Retina (tissue), 1 donor: Measurements from ENCODE around the gene ILDR1.

Experiments
- DNase-seq: peaks from one replicate; pipeline ENCODE4 v3.0.0-alpha.2; 2016

Gene ILDR1

DNA sequence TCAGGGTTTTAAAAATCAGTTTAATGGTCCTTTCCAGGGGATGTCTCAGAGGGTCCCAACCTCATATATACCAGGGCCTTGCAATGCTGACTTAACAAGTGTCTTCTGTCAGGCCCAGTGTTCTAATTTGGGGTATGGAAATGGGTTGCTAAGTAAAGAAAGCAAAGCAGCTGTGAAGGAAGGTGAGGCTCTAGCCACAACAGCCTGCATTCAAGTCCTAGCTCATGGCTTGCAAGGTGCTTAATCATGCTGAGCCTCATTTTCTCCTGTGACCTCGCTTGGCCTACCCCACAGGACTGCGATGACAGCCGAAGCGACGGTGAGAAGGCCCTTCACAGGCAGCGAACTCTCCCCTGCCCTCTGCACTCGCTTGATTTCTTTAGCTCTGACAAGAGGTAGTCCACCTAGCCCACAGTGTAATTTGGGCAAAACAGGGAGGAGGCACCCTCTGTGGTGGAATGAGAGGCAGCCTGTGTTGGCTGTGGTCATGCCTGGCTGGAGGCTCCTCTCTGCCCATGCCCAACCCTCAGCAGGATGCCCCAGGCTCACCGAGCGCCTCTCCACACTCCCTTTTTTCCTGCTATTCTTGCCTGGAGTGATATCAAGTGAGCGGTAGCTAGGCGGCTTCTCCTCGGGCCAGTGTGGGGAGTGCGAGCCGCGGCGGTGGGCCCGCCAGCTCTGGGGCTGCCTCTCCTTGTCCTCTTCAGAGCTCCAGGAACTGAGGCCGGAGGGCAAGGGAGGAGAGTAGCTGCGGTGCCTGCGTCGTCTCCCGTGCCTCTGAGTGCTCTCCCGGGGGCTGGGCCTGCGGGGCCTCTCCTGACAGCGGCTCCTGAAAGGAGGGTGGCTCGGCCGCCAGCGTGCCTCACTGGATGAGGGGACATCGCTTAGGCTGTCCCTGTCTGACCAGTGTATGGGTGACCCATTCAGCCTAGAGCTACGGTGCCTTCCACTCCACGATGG lies 29.2 kb downstream of the ILDR1 start:
- DNase-seq = no peak

DNA sequence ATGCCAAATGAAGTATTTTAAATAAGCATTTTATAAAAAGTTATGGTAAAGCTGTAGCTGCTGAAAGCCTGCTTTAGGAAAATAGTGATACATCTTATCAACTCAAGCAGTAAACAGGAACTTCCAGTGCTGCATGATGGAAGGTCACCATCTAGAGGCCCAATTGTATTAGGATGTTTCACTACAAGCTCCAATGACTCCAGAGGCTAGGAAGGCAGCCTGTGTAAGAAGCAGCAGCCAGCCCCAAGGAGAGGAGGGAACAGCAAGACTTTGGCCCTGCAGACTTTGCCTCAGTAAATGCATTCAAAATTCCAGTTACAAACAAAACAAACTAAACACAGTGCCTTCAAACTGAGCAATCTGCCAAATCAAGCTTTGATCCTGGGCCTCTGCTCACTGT lies 32.1 kb downstream of the ILDR1 start:
- no peak for DNase-seq

DNA sequence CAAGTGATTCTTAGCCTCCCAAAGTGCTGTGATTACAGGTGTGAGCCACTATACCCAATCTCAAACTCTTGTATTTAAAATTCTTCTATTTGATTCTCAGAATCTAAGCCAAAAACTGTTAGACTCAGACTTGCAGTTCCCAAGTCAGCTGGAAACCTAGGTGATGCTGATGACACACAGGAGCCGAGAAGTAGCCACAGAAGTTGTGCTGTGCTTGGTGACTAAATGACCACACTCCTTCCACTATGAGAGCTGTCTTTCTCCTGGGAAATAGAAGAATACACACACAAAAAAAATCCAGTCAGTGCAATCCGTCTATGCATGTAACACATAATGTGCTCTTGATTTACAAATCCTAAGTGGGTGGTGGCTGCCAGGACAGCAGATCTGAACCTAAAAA lies 33.9 kb downstream of the ILDR1 start:
- no peak for DNase-seq

DNA sequence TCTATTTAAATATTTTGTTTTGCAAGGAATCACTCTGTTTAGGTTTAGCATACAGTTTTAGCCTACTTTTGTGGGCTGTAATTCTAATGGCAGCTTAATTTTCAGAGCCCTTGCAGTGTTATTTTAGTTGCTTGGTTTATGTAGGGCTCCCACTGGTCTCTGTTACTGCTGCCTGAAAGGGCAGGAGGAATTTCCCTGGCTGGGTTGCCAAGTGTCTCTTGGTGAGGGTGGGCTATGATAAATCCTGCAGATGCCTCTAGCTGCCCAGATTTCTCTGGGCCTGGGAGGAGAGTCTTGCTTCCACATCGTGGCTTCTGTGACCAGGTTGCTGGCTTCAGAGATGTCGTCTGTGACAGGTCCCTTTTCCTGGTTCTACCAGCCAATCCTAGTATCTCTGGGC lies 36.2 kb downstream of the ILDR1 start:
- DNase-seq = peak; percentile 58

DNA sequence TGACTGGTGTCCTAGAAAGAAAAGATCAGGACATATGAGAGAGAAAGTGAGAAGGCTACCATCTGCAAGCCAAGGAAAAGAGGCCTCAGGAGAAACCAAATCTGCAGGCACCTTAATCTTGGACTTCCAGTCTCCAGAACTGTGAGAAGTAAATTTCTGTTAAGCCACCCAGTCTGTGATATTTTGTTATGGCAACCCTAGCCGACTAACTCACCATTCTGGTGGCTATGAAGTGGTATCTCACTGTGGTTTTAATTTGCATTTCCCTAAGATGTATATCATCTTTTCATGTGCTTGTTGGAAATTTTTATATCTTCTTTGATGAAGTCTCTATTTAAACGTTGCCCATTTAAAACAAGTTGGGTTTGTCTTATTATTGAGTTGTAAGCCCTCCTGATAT lies 40.6 kb downstream of the ILDR1 start:
- DNase-seq = no peak

DNA sequence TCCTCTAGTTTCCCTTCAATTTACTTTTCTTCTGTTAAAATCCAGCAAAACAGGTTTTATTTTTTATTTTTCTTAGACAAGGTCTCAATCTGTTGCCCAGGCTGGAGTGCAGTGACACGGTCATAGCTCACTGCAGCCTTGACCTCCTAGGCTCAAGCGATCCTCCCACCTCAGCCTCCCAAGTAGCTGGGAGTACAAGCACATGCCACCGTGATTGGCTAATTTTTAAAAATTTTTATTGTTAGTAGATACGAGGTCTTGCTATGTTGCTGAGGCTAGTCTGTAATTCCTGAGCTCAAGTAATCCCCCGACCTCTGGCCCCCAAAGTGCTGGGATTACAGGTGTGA lies 41.6 kb downstream of the ILDR1 start:
- DNase-seq = no peak

DNA sequence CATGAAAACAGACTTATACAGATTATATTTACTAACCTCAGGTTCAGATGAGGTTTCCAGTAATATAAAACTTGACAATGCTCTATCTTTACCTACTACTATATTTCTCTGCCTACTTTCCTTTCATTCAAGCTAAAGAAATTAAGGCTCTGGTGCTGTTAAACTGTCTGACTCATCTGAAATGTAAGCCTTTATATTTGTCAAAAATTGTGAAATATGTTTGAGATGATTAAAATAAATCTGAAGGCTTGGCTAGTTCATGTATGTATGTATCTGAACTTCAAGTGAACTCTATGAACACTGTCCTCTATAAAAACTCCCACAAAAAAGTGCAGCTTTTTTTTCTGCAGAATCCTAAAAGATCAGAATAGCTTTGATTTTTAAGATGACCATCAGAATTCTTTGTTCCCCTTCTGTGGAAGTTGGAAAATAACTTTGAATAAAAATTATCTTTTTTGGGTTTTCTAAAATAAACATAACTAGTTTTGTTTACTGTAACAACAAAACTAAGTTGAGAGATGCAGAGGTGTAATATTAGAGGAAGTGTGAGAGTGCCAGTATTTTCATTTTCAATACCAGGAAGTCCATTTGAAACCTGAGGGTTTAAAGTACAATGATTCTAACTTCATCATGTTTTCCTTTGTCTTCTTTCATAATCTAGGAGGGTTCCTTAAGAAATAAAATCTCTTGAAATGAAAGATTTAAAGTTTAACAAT lies 42.2 kb downstream of the ILDR1 start:
- DNase-seq = no peak

DNA sequence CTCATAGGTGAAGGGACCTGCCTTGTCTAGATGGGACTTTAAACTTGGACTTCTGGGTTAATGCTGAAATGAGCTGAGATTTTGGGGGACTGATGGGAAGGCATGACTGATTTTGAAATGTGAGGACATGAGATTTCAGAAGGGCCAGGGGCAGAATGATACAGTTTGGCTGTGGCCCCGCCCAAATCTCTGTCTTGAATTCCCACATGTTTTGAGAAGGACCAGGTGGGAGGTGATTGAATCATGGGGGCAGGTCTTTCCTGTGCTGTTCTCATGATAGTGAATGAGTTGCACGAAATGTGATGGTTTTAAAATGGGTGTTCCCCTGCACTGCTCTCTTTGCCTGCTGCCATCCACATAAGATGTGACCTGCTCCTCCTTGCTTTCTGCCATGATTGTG lies 42.8 kb downstream of the ILDR1 start:
- DNase-seq = no peak

DNA sequence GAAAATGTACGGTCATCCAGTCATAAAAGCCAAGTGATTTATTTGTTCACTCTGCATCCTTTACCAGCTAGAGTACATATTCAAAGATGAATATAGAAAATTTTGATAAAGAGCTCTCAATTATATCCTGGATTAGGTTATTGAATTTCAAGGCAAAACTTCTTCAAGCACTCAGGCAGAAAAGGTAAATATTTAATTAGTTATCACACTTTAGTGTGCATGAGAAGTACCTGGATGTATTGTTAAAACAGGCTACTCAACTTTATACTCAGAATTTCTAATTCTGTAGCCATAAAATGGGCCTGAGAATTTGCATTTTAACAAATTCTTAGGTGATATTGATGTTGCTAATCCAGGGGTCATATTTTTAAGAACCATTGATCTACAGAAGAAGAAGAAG lies 45.3 kb downstream of the ILDR1 start:
- no peak for DNase-seq

DNA sequence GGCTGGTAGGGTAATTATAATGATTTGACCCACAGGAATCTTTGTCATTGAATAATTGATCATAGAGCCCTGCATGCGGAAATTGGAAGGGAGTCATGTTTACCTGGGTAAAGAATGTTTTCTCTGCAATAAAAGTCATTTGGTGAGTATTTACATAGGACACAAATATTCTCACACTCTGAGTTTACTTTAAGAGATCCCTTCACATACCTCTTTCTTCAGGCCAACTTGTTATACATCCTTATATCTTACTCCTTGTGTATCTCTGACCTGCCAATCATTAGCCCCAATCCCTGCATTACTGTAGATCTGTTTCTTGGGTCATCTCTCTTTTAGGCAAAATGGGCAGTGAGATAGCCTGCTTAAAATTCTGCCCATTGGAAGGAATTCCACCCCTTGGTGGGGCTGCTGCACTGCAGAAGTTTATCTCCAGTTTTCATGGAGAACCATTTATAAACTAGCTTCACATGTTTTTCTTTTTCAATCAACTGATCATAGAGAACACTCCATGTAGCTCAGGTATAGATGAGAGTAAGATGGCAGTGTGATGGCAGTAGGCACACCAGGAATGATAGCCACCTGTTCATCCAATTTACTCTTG lies 46.2 kb downstream of the ILDR1 start:
- no peak for DNase-seq

DNA sequence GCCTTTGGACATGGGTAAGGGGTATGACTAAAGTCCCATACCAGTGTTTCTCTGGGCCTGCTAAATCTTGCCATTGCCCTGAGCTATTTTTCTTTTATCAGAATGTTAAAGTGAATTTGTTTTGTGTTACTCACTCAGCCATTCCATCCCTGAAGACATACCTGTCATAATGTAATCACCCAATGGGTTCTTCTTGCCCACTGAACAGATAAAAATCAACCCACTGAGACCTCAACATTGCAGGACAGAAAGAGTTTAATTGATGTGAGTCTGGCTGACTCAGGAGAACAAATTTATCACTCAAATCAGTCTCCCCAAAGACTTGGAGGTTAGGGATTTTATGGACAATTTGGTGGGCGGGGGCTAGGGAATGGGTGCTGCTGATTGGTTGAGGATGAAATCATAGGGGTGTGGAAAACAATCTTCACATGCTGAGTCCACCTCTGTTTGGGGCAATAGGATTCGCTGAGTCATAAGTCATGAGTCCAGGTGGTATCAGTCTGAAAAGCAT lies 47.4 kb downstream of the ILDR1 start:
- DNase-seq = no peak

DNA sequence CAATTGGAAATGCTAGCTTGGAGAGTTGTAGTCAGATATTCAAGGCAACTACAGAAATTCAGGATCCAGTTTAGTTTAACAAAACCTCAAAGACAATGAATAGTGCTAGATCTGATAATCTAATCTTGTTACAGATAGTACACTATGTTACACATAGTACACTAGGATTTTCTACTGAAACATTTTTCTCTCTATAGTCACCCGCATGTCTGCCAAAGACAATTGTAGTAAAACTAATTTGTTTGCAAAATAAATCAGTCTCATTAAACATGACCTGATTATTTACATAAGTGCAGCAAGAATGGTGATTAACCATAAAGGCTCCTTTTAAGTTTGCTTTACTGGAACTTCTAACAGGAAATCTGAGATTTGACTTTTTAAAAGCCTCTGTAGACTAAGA lies 52.0 kb downstream of the ILDR1 start:
- no peak for DNase-seq

DNA sequence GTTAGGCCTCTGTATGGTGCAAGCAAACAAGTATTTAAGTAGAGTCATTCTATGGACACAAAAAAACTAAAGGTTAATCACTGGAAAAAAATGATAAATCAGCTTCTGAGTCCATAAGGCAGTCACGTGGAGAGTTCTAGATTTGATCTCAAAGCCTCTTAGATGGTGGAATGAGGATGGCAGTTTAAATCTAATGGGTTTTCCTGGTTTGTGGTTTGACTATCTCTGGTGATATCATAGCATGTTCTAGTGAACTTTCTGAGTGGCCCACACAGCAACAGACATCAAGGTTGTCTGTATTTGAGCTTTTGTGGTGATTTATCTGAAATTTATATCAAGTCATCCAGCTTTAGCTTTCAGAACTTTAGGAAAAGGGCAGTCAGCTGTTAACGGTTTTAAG lies 52.4 kb downstream of the ILDR1 start:
- no peak for DNase-seq

DNA sequence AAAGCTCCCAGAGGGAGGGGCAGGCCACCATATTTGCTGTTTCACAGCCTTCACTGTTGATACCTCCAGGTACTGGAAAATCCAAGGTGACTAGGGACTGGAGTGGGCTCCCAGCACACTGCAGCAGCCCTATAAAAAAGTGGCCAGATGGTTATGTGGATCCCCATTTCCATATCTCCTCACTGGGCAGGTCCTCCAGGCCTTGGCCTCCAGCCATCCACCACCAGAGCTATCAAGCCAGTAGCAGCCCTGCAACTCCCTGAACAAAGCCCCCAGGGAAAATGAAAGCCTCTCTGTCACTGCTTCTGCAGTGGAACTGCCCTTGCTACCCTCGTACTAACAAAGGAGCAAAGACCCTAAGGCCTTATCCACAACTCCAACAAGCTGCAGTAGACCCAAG lies 58.4 kb downstream of the ILDR1 start:
- DNase-seq = no peak

DNA sequence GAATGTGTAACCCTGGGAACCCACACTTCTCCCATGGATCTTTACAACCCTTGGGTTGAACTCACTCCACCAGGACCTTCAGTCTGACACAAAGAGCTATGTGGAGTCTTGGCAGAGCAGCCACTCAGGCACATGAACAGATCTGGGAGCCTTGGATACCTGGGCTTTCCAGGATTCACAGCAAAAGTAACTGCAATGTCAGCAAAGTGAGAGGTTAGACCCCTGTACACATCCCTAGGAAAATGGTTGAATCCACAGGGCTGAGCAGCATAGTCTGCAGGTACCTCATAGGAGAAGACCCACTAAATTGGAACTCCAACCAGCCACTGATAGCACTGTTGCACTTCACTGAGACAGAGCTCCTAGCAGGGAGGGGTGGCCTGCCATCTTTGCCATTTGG lies 59.6 kb downstream of the ILDR1 start:
- no peak for DNase-seq

DNA sequence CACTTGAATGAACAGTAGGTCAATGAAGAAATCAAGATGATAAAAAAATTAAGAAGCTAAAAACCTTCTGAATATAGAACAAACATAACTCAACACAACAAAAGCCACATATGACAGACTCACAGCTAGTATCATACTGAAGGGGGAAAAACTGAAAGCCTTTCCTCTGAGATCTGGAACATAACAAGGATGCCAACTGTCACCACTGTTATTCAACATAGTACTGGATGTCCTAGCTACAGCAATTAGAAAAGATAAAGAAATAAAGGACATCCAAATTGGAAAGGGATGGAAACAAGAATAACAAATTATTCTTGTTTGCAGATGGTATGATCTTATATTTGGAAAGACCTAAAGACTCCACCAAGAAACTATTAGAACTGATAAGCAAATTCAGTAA lies 60.8 kb downstream of the ILDR1 start:
- DNase-seq = no peak

DNA sequence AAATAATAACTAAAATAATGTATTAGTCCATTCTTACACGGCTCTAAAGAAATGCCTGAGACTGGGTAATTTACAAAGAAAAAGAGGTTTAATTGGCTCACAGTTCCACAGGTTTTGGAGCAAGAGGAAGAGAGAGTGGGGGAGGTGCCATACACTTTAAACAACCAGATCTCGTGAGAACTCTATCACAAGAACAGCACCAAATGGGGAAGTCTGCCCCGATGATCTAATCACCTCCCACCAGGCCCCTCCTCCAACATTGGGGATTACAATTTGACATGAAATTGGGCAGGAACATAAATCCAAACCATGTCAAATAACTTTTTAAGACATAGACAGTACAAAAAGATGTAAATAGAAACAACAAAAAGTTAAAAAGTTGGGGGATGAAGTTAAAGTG lies 63.2 kb downstream of the ILDR1 start:
- no peak for DNase-seq

DNA sequence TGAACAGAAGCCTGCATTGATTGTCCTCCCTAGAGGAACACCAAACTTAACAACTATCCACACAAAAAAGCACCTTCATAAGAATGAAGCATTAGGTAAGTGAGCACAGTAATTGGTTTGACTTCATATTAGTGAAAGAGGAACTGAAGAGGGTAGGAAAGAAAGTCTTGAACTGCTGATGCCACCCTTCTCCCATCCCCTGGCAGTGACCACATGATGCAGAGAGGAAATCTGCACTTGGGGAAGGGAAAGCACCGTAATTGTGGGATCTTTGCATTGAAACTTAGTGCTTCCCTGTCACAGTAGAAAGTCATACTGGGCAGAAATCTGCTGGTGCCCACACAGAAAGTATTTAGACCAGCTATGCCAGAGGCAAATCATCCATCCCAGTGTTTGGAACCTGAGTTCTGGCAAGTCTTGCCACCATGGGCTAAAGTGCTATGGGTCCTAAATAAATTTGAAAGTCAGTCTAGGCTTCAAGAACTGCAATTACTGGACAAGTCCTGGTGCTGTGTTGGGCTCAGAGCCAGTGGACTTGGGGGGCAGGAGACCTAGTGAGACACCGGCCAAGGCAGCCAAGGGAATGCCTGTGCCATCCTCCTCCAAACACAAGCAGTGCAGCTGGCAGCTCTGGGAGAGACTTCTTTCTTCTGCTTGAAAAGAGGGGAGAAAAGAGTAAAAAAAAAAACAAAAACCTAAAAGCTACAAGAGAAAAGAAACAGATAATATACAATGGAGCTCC lies 64.2 kb downstream of the ILDR1 start:
- DNase-seq = no peak

DNA sequence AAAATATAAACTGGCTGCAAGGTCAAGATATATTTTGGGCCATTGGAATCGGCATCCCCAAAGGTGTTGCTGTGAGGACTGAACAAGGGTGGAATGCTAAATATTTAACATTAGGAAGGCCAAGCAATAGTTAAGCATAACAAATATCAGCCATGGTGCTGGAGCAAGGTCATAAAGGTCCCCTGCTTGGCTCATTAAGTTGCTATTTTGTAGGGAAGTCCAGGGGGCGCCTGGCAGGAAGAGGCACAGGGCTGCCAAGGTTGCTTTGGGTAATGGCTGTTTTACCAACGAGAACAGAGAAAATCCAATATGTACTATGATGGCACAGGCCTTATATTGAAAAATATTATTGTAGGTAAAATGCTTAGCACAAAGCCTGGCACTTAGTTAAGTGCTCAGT lies 65.7 kb downstream of the ILDR1 start:
- DNase-seq = no peak

DNA sequence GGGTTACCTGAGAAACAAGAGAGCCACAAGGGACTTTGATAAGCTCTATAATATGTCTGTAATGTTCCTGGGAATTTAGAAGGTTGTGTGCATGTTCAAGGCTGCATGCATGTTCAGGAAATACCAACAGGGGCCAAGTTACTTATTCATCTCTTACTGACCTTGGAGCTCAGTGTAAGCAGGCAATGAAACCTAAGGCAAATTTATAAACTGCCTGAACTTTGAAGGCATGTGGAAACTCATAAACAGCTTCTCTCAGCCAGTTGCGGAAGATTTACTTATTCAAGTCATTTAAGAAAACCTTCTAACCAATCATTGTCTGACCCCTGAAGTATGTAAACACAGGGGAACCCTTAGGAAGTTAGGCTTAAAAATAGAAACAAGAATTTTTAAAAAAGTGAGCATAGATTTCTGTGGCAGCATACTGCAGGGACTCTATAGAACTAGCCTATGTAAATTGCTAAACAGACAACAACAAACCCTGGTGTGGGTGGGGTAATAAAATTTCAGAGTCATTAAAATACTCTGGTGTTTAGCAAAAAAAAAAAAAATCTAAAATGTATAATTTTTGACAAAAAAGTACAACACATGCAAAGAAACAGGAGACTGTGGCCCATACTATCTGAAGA lies 70.6 kb downstream of the ILDR1 start:
- DNase-seq = no peak

DNA sequence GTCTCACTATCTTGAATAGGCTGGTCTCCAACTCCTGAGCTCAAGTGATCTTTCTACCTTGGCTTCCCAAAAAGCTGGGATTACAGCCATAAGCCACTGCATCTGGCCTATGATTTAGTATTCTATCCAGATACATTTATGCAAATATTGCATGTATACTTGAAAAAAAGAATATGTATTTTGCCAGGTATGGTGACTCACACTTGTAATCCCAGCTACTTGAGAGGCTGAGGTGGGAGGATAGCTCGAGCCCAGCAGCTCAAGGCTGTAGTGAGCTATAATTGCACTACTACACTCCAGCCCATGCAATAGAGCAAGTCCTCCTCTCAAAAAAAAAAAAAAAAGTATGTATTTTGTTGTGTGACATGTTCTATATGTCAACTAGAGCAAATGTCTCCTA lies 73.4 kb downstream of the ILDR1 start:
- no peak for DNase-seq

DNA sequence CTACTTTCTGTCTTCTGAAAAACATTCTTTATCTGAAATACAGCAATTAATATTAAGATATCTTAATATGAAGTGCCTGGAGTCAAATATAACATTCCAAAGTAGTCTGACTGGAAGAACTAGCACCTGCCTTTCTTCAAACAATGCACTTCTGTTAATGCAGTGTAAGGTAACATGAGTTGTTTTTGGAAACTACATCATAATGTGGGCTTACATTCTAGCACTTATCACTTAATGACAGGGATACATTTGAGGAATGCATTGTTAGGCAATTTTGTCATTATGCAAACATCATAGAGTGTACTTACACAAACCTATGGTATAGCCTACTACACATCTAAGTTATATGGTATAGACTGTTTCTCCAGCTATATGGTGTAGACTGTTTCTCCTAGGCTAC lies 78.6 kb downstream of the ILDR1 start:
- DNase-seq = no peak
